ENCODE measurements around the gene JPH3. TPM values are rescaled to one million over a fixed set of nuclear protein-coding genes. Genes with fewer than 3 reads are reported as not detected.

Gene JPH3
- total RNA-seq, 1 experiment from 2014 or later: not detected

GRCh38 chr16:87618216-87618615 lies 15.9 kb downstream of the JPH3 start:
- H3K27me3 ChIP-seq (ENCODE audit: insufficient read depth, low read depth): peaks cover 83% of the 10 kb centered on the region
- TF ChIP-seq EZH2 (IDR thresholded peaks at IDR 0.05; ENCODE audit: low read depth): no peak
- CTCF ChIA-PET: no interaction called here
- POLR2A ChIA-PET (ENCODE audit: unreplicated experiment): no interaction called here
- H2AFZ ChIP-seq: no peak overlapping the region
- no peak overlapping the region for H3K4me2 ChIP-seq
- DNase-seq: no peak
- no peaks in the 10 kb centered on the region for H3K4me1 ChIP-seq (replicated peaks; ENCODE audit: insufficient read depth)
- no peaks in the 10 kb centered on the region for H3F3A ChIP-seq (ENCODE audit: insufficient read depth, low read depth)
- H3K36me3 ChIP-seq (ENCODE audit: low read depth): no peaks in the 10 kb centered on the region
- H3K9me3 ChIP-seq (ENCODE audit: insufficient read depth, low read depth): no peaks in the 10 kb centered on the region
- no peaks in the 10 kb centered on the region for H4K20me1 ChIP-seq (ENCODE audit: insufficient read depth)
- intact Hi-C loops (cut with micrococcal nuclease; ENCODE audit: unreplicated experiment): no loop called here
- no TSS peak for BruUV-seq (replicated peaks)
- no peak overlapping the region for H3K4me3 ChIP-seq
- H3K27ac ChIP-seq: no peak overlapping the region
- no peaks in the 10 kb centered on the region for H3K9me2 ChIP-seq (ENCODE audit: insufficient read depth)
- H3K79me2 ChIP-seq (ENCODE audit: low read depth): no peaks in the 10 kb centered on the region

- Histone ChIP-seq H3K36me3 (ENCODE audit: low read depth) (no peaks in the 10 kb centered on the region), H3K4me3 (no peak overlapping the region), H4K20me1 (ENCODE audit: insufficient read depth) (no peaks in the 10 kb centered on the region), H3K27ac (no peak overlapping the region), H2AFZ (no peak overlapping the region), H3K9me2 (ENCODE audit: insufficient read depth) (no peaks in the 10 kb centered on the region), H3K4me1 (replicated peaks; ENCODE audit: insufficient read depth) (no peaks in the 10 kb centered on the region), H3F3A (ENCODE audit: insufficient read depth, low read depth) (no peaks in the 10 kb centered on the region; the same call in 1 of the 2 replicates), H3K27me3 (ENCODE audit: insufficient read depth, low read depth) (peaks cover 84% of the 10 kb centered on the region), H3K4me2 (no peak overlapping the region), H3K9me3 (ENCODE audit: insufficient read depth, low read depth) (no peaks in the 10 kb centered on the region), H3K79me2 (ENCODE audit: low read depth) (no peaks in the 10 kb centered on the region)
- ChIA-PET CTCF (no interaction called here), POLR2A (ENCODE audit: unreplicated experiment) (interaction anchor here (0.6 to 0.7 kb wide), 2 partner anchors 20 to 706 kb away, joined by 3 read pairs; no protein-coding TSS in a partner anchor)
- no TSS peak for BruUV-seq (replicated peaks)
- no peak for TF ChIP-seq EZH2 (IDR thresholded peaks at IDR 0.05; ENCODE audit: low read depth)
- no peak for TF ChIP-seq CTCF (conservative IDR thresholded peaks at IDR 0.05)
- intact Hi-C loops (cut with micrococcal nuclease; ENCODE audit: unreplicated experiment): no loop called here
- DNase-seq: no peak
These were observed 17.3 kb downstream of the JPH3 start for GRCh38 chr16:87619360-87620200.

- Histone ChIP-seq H3K4me2 (no peak overlapping the region), H3K36me3 (ENCODE audit: low read depth) (no peaks in the 10 kb centered on the region), H3K9me3 (ENCODE audit: insufficient read depth, low read depth) (no peaks in the 10 kb centered on the region), H3K27me3 (ENCODE audit: insufficient read depth, low read depth) (peaks cover 88% of the 10 kb centered on the region), H2AFZ (no peak overlapping the region), H3K27ac (no peak overlapping the region), H3K4me3 (no peak overlapping the region), H3F3A (ENCODE audit: insufficient read depth, low read depth) (no peaks in the 10 kb centered on the region; the same call in 1 of the 2 replicates), H3K79me2 (ENCODE audit: low read depth) (no peaks in the 10 kb centered on the region), H3K4me1 (replicated peaks; ENCODE audit: insufficient read depth) (no peaks in the 10 kb centered on the region), H4K20me1 (ENCODE audit: insufficient read depth) (no peaks in the 10 kb centered on the region), H3K9me2 (ENCODE audit: insufficient read depth) (no peaks in the 10 kb centered on the region)
- CTCF ChIA-PET: no interaction called here
- BruUV-seq (replicated peaks): no TSS peak
- no peak for TF ChIP-seq CTCF (conservative IDR thresholded peaks at IDR 0.05)
- no peak for TF ChIP-seq EZH2 (IDR thresholded peaks at IDR 0.05; ENCODE audit: low read depth)
- DNase-seq: no peak
- intact Hi-C loops (cut with micrococcal nuclease; ENCODE audit: unreplicated experiment): no loop called here
- POLR2A ChIA-PET (ENCODE audit: unreplicated experiment): no interaction called here
These were observed 17.8 kb downstream of the JPH3 start for GRCh38 chr16:87620201-87620495.

- H3K27me3 ChIP-seq (ENCODE audit: insufficient read depth, low read depth): peaks cover 88% of the 10 kb centered on the region
- POLR2A ChIA-PET (ENCODE audit: unreplicated experiment): no interaction called here
- no peak overlapping the region for H3K27ac ChIP-seq
- no peaks in the 10 kb centered on the region for H4K20me1 ChIP-seq (ENCODE audit: insufficient read depth)
- intact Hi-C loops (cut with micrococcal nuclease; ENCODE audit: unreplicated experiment): no loop called here
- no peaks in the 10 kb centered on the region for H3K9me2 ChIP-seq (ENCODE audit: insufficient read depth)
- no peak for TF ChIP-seq EZH2 (IDR thresholded peaks at IDR 0.05; ENCODE audit: low read depth)
- TF ChIP-seq CTCF (conservative IDR thresholded peaks at IDR 0.05): no peak
- H3K79me2 ChIP-seq (ENCODE audit: low read depth): no peaks in the 10 kb centered on the region
- no peak overlapping the region for H3K4me2 ChIP-seq
- no peak overlapping the region for H3K4me3 ChIP-seq
- H3F3A ChIP-seq (ENCODE audit: insufficient read depth, low read depth): no peaks in the 10 kb centered on the region; the same call in 1 of the 2 replicates
- H3K36me3 ChIP-seq (ENCODE audit: low read depth): no peaks in the 10 kb centered on the region
- H3K4me1 ChIP-seq (replicated peaks; ENCODE audit: insufficient read depth): no peaks in the 10 kb centered on the region
- no TSS peak for BruUV-seq (replicated peaks)
- no peaks in the 10 kb centered on the region for H3K9me3 ChIP-seq (ENCODE audit: insufficient read depth, low read depth)
- no peak for DNase-seq
- CTCF ChIA-PET: no interaction called here
- H2AFZ ChIP-seq: no peak overlapping the region
These were observed 19.2 kb downstream of the JPH3 start for GRCh38 chr16:87621550-87621829.
